ENCODE data around the gene ABHD2.

Gene ABHD2

GRCh38 chr15:89157061-89157460 is 68.8 kb downstream of the ABHD2 start:
- H3K4me3 ChIP-seq (ENCODE audit: low read depth, low read length) = no peak overlapping the region
- TF ChIP-seq CTCF (IDR thresholded peaks at IDR 0.05; ENCODE audit: borderline replicate concordance, insufficient read depth, low read depth, low read length) = no peak

GRCh38 chr15:89157918-89158564 is 69.8 kb downstream of the ABHD2 start:
- no peak for TF ChIP-seq CTCF (IDR thresholded peaks at IDR 0.05; ENCODE audit: borderline replicate concordance, insufficient read depth, low read depth, low read length)
- no peak overlapping the region for H3K4me3 ChIP-seq (ENCODE audit: low read depth, low read length)

GRCh38 chr15:89161666-89162065 is 73.4 kb downstream of the ABHD2 start:
- no peak overlapping the region for H3K4me3 ChIP-seq (ENCODE audit: low read depth, low read length)
- no peak for TF ChIP-seq CTCF (IDR thresholded peaks at IDR 0.05; ENCODE audit: borderline replicate concordance, insufficient read depth, low read depth, low read length)

GRCh38 chr15:89163271-89164055 is 75.2 kb downstream of the ABHD2 start:
- H3K4me3 ChIP-seq (ENCODE audit: low read depth, low read length) = no peak overlapping the region
- TF ChIP-seq CTCF (IDR thresholded peaks at IDR 0.05; ENCODE audit: borderline replicate concordance, insufficient read depth, low read depth, low read length) = no peak

GRCh38 chr15:89164712-89165211 is 76.5 kb downstream of the ABHD2 start:
- no peak overlapping the region for H3K4me3 ChIP-seq (ENCODE audit: low read depth, low read length)
- TF ChIP-seq CTCF (IDR thresholded peaks at IDR 0.05; ENCODE audit: borderline replicate concordance, insufficient read depth, low read depth, low read length) = no peak

- no peak for TF ChIP-seq CTCF (IDR thresholded peaks at IDR 0.05; ENCODE audit: borderline replicate concordance, insufficient read depth, low read depth, low read length)
- no peak overlapping the region for H3K4me3 ChIP-seq (ENCODE audit: low read depth, low read length)
Observed at GRCh38 chr15:89165677-89166076, 77.4 kb downstream of the ABHD2 start.

Data from GM12875 (cell line).